ENCODE measurements around the gene TPT1.
"Not testable (repeated sequence)": the region's sequence is repeated elsewhere in the genome, so short reads cannot be mapped to it uniquely, and the experiment has no call there.

TPT1 gene

GRCh38 chr13:45341034-45341798 lies at the start of gene TPT1:
TSS of gene TPT1 (minus strand) at chr13:45341183. CDS start at chr13:45341069, 114 bp downstream.
- H3K27me3 ChIP-seq (ENCODE audit: insufficient read depth, low read length) = no peaks in the 10 kb centered on the region

GRCh38 chr13:45390348-45390747 lies 49.4 kb upstream of the TPT1 start:
- H3K9me2 ChIP-seq (ENCODE audit: low read depth, low read length); H3K27ac ChIP-seq (ENCODE audit: low read depth, low read length, poor library complexity, severe bottlenecking); H3K79me2 ChIP-seq (ENCODE audit: insufficient read depth, low read length); H3K36me3 ChIP-seq (ENCODE audit: insufficient read depth, low read length); H3K9me3 ChIP-seq (ENCODE audit: low read length); H3K4me1 ChIP-seq (ENCODE audit: insufficient read depth, low read length, severe bottlenecking); H3K4me2 ChIP-seq (ENCODE audit: low read length); H3K4me3 ChIP-seq (ENCODE audit: low read depth, low read length, poor library complexity, severe bottlenecking); H4K20me1 ChIP-seq (ENCODE audit: insufficient read depth, low read length); H2AFZ ChIP-seq (ENCODE audit: low read length); H3F3A ChIP-seq (ENCODE audit: insufficient read depth, low read length); H3K9ac ChIP-seq (ENCODE audit: low read length); H3K27me3 ChIP-seq (ENCODE audit: insufficient read depth, low read length): not testable (repeated sequence)

More at GRCh38 chr13:45341034-45341798, at the start of gene TPT1:
- Histone ChIP-seq H2AFZ (ENCODE audit: low read length) (no peak within 1 kb of the TSS), H3K9ac (ENCODE audit: low read length) (peak within 1 kb of the TSS; percentile 94), H3K4me2 (ENCODE audit: low read length) (peak within 1 kb of the TSS; percentile 87), H3K27ac (ENCODE audit: low read depth, low read length, poor library complexity, severe bottlenecking) (peak within 1 kb of the TSS; percentile 55), H3K4me3 (ENCODE audit: low read depth, low read length, poor library complexity, severe bottlenecking) (peak within 1 kb of the TSS; percentile 89), H3K79me2 (ENCODE audit: insufficient read depth, low read length) (peaks cover 30% of the 10 kb centered on the region; the same call in 1 of the 2 replicates), H4K20me1 (ENCODE audit: insufficient read depth, low read length) (no peaks in the 10 kb centered on the region), H3K9me2 (ENCODE audit: low read depth, low read length) (no peaks in the 10 kb centered on the region), H3F3A (ENCODE audit: insufficient read depth, low read length) (0 out of 2 replicates have a peak, but pooled peaks cover 4% of the 10 kb centered on the region), H3K9me3 (ENCODE audit: low read length) (no peaks in the 10 kb centered on the region), H3K4me1 (ENCODE audit: insufficient read depth, low read length, severe bottlenecking) (peaks cover 27% of the 10 kb centered on the region), H3K36me3 (ENCODE audit: insufficient read depth, low read length) (peaks cover 52% of the 10 kb centered on the region)
- no peak for TF ChIP-seq CTCF (IDR thresholded peaks at IDR 0.05; ENCODE audit: low read length)
- TF ChIP-seq EZH2 (IDR thresholded peaks at IDR 0.05; ENCODE audit: borderline replicate concordance, low read length) = no peak

GRCh38 chr13:45388664-45389063 lies 47.7 kb upstream of the TPT1 start:
- Histone ChIP-seq H2AFZ (ENCODE audit: low read length) (no peak overlapping the region), H3K4me3 (ENCODE audit: low read depth, low read length, poor library complexity, severe bottlenecking) (no peak overlapping the region), H3K9me2 (ENCODE audit: low read depth, low read length) (no peaks in the 10 kb centered on the region), H3K4me2 (ENCODE audit: low read length) (no peak overlapping the region), H3K79me2 (ENCODE audit: insufficient read depth, low read length) (no peaks in the 10 kb centered on the region), H3K36me3 (ENCODE audit: insufficient read depth, low read length) (0 out of 2 replicates have a peak, but pooled peaks cover 3% of the 10 kb centered on the region), H3K27ac (ENCODE audit: low read depth, low read length, poor library complexity, severe bottlenecking) (no peak overlapping the region), H3K4me1 (ENCODE audit: insufficient read depth, low read length, severe bottlenecking) (no peaks in the 10 kb centered on the region), H3K9ac (ENCODE audit: low read length) (no peak overlapping the region), H3K9me3 (ENCODE audit: low read length) (no peaks in the 10 kb centered on the region), H4K20me1 (ENCODE audit: insufficient read depth, low read length) (no peaks in the 10 kb centered on the region), H3F3A (ENCODE audit: insufficient read depth, low read length) (no peaks in the 10 kb centered on the region), H3K27me3 (ENCODE audit: insufficient read depth, low read length) (no peaks in the 10 kb centered on the region)
- TF ChIP-seq CTCF (IDR thresholded peaks at IDR 0.05; ENCODE audit: low read length) (no peak), EZH2 (IDR thresholded peaks at IDR 0.05; ENCODE audit: borderline replicate concordance, low read length) (no peak)

- not testable (repeated sequence) for H3F3A ChIP-seq (ENCODE audit: insufficient read depth, low read length); H3K27me3 ChIP-seq (ENCODE audit: insufficient read depth, low read length); H3K4me1 ChIP-seq (ENCODE audit: insufficient read depth, low read length, severe bottlenecking); H3K9me3 ChIP-seq (ENCODE audit: low read length); H3K27ac ChIP-seq (ENCODE audit: low read depth, low read length, poor library complexity, severe bottlenecking); H4K20me1 ChIP-seq (ENCODE audit: insufficient read depth, low read length); H3K9me2 ChIP-seq (ENCODE audit: low read depth, low read length); H2AFZ ChIP-seq (ENCODE audit: low read length); H3K79me2 ChIP-seq (ENCODE audit: insufficient read depth, low read length); H3K4me2 ChIP-seq (ENCODE audit: low read length); H3K36me3 ChIP-seq (ENCODE audit: insufficient read depth, low read length); H3K9ac ChIP-seq (ENCODE audit: low read length); H3K4me3 ChIP-seq (ENCODE audit: low read depth, low read length, poor library complexity, severe bottlenecking)
Observed at GRCh38 chr13:45386892-45387575, 46.1 kb upstream of the TPT1 start.
